ENCODE data around the gene SLC39A1.

GRCh38 chr1:153929426-153929825 lies 33.9 kb downstream of the SLC39A1 start:
- no peak for TF ChIP-seq POLR2A (IDR thresholded peaks at IDR 0.05)
- no peak for TF ChIP-seq CTCF (IDR thresholded peaks at IDR 0.05)
- no peak for TF ChIP-seq POLR2AphosphoS5 (IDR thresholded peaks at IDR 0.05)
- no peak for TF ChIP-seq EP300 (IDR thresholded peaks at IDR 0.05)

Measured in sigmoid colon (tissue), 4 donors.